Measurements from ENCODE around the gene CNTN6. TPM values are rescaled to one million over a fixed set of nuclear protein-coding genes. Genes with fewer than 3 reads are reported as not detected.
A peak's percentile ranks its signal among the peaks of the same experiment; 100 is the strongest.

CNTN6 gene
- total RNA-seq, 2 donors from 2014 or later = not detected

DNA sequence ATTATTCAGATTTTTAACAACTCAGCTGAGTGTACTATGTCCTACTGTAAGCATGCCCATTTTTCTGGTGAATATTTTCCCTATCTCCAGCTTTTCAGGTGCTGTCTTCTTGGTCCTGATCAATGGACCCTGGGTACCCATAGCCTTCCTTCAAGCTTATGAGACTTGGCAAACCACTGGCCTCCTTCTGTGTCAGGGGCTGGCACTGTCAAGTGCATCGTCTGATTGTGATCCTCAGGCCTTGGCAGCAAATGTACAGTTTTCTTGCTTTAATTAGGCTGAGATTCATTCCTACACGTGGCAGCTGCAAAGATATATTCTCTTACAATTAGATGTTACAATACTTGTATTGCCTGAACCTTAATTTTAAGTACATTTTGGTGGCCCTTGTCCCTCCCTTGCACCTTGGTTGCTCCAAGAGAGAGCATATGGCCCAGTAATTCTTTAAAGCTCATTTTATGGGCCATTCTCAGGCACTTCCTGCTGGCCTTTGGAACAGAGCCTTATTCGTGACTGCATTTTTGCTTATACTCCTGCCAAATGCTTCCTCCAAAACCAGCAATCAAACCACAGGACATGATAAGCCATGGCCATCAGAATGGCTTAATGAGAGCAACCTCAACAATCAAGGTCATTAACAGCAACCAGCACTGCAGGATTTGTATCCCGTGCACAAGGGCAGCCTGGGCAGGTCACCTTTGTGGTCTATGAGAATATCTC is 179.9 kb downstream of the CNTN6 start:
- WGBS, 2 donors = 45 to 51% methylated on average over 4 of the region's 4 CpGs
- Histone ChIP-seq H3K4me3 (no peak overlapping the region), H3K4me1 (no peaks in the 10 kb centered on the region), H3K36me3 (replicated peaks in 1 of 2; ENCODE audit: insufficient read depth in 1 of 2, low read depth in 2 of 2) (no peaks in the 10 kb centered on the region), H3K27ac (no peak overlapping the region), H3K27me3 (no peaks in the 10 kb centered on the region), H3K9me3 (no peaks in the 10 kb centered on the region)
- intact Hi-C loops (cut with DNase I) = no loop called here
- TF ChIP-seq POLR2A (IDR thresholded peaks at IDR 0.05) = no peak
- TF ChIP-seq, protein P1, sequence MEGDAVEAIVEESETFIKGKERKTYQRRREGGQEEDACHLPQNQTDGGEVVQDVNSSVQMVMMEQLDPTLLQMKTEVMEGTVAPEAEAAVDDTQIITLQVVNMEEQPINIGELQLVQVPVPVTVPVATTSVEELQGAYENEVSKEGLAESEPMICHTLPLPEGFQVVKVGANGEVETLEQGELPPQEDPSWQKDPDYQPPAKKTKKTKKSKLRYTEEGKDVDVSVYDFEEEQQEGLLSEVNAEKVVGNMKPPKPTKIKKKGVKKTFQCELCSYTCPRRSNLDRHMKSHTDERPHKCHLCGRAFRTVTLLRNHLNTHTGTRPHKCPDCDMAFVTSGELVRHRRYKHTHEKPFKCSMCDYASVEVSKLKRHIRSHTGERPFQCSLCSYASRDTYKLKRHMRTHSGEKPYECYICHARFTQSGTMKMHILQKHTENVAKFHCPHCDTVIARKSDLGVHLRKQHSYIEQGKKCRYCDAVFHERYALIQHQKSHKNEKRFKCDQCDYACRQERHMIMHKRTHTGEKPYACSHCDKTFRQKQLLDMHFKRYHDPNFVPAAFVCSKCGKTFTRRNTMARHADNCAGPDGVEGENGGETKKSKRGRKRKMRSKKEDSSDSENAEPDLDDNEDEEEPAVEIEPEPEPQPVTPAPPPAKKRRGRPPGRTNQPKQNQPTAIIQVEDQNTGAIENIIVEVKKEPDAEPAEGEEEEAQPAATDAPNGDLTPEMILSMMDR (IDR thresholded peaks at IDR 0.05) = no peak
- no peak for ATAC-seq
- DNase-seq = no peak

DNA sequence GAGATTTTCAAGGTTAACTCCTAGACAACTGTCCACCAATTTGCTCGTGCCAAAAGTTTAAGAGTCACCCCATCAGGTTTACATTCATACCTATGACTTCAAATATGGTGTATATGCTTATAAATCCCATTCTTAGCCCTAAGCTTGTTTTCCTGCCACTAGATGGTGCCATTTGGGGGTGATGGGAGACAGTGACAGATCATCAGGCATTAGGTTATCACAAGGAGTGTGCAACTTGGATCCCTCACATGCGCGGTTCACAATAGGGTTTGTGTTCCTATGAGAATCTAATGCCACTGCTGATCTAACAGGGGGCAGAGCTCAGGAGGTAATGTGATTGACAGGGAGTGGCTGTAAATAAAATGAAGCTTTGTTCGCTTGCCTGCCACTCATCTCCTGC is 182.7 kb downstream of the CNTN6 start:
- Histone ChIP-seq H3K27ac (no peak overlapping the region), H3K36me3 (replicated peaks in 1 of 2; ENCODE audit: insufficient read depth in 1 of 2, low read depth in 2 of 2) (no peaks in the 10 kb centered on the region), H3K9me3 (no peaks in the 10 kb centered on the region), H3K4me3 (no peak overlapping the region), H3K4me1 (no peaks in the 10 kb centered on the region), H3K27me3 (no peaks in the 10 kb centered on the region)
- TF ChIP-seq POLR2A (IDR thresholded peaks at IDR 0.05) = no peak
- TF ChIP-seq, protein P1 (IDR thresholded peaks at IDR 0.05) = peak in 2 of 7 experiments; percentile 19 to 21
- DNase-seq (peak in 1 of 4 donors; percentile 4), ATAC-seq (no peak)
- WGBS, 2 donors = 43% methylated on average over 4 of the region's 4 CpGs
- intact Hi-C loops (cut with DNase I) = no loop called here

DNA sequence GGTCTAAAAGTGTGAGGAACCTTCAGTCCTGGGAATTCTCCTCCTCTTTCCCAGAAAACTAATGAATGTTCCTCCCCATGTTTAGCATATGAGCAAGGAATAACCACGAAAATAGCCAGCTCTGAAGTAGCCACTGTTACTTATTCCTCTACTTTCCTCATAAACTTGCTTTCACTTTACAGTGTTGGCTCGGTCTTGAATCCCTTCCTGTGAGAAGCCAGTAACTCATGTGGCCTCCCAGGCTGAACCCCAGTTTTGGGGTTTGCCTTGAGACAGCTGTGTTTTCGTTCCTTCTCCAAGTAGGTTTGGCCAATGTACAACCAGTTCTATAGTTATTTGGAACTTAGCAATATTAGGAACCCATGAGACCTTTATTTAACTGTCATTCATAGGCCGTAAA is 195.0 kb downstream of the CNTN6 start:
- DNase-seq = no peak
- Histone ChIP-seq H3K27me3 (no peaks in the 10 kb centered on the region), H3K4me3 (no peak overlapping the region), H3K27ac (no peak overlapping the region), H3K36me3 (replicated peaks in 1 of 2; ENCODE audit: insufficient read depth in 1 of 2, low read depth in 2 of 2) (no peaks in the 10 kb centered on the region), H3K9me3 (no peaks in the 10 kb centered on the region), H3K4me1 (no peaks in the 10 kb centered on the region)
- no peak for ATAC-seq
- TF ChIP-seq POLR2A (IDR thresholded peaks at IDR 0.05) = no peak
- TF ChIP-seq, protein P1 (IDR thresholded peaks at IDR 0.05) = no peak
- intact Hi-C loops (cut with DNase I) = no loop called here
- 48 to 57% methylated on average over 4 of the region's 4 CpGs for WGBS, 2 donors

DNA sequence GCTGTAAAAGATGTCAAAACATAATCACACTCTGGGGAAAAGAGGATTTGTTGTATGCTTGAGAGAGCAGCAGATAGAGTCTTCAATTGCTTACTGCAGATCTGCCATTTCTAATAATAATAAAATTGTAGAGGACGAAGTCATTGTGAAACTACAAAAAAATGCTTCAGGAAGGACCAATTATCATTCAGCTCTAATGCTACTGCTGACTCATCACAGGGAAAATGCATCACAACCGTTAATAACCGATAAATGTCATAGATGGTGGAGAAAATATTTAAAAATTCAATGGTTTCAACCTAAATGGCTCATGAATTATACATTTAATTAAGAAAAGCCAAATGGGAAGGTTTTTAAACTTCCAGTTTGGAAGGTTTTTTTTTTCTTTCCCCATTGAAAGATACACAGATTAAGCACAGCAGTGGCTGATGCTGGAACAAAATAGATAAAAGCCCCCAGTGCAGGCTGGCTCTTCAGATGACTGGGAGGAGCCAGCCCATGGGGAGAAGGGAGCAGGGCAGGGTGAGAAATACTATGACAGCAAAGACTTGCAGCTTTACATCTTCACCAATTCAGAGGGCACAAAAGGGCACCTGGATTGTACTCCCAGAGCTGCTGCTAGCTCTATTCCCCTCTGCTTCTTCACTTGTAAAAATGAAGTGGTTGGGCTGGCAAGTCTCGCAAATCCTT is 196.1 kb downstream of the CNTN6 start:
- H3K9me3 ChIP-seq = no peaks in the 10 kb centered on the region

DNA sequence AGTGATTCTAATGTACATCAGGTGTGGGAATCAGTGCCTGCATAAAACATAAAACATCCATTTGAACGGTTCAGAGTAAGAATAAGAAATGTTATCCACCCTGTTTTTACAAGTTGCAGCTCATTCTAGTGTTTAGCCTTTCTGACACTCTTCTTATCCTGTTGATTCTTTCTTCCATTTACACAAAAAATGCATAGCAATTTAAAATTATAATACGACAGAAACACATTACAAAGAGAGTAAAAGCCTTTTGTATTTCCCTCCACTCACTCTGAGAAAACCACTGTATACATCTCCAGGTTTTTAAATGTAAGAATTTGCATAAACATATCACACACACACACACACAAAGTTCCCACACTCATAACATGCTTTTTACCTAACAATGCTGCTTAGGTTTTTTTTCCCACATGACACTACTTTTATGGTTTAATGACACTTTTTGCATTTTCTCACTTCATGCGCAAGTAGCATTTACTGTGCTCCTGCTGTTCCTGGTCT is 199.8 kb downstream of the CNTN6 start:
- intact Hi-C loops (cut with DNase I) = no loop called here
- ATAC-seq = no peak

More for the DNA sequence above, 196.1 kb downstream of the CNTN6 start:
- ATAC-seq (no peak), DNase-seq (no peak)
- H3K4me3 ChIP-seq = no peak overlapping the region
- H3K4me1 ChIP-seq = no peaks in the 10 kb centered on the region
- intact Hi-C loops (cut with DNase I) = no loop called here
- no peak for TF ChIP-seq POLR2A (IDR thresholded peaks at IDR 0.05)
- no peaks in the 10 kb centered on the region for H3K27me3 ChIP-seq
- H3K27ac ChIP-seq = no peak overlapping the region
- H3K36me3 ChIP-seq (replicated peaks in 1 of 2; ENCODE audit: insufficient read depth in 1 of 2, low read depth in 2 of 2) = no peaks in the 10 kb centered on the region
- 57 to 66% methylated on average over 4 of the region's 4 CpGs for WGBS, 2 donors

More for the DNA sequence above, 199.8 kb downstream of the CNTN6 start:
- DNase-seq = no peak
- H3K4me1 ChIP-seq = no peaks in the 10 kb centered on the region
- H3K36me3 ChIP-seq (replicated peaks in 1 of 2; ENCODE audit: insufficient read depth in 1 of 2, low read depth in 2 of 2) = no peaks in the 10 kb centered on the region
- no peak for TF ChIP-seq POLR2A (IDR thresholded peaks at IDR 0.05)
- TF ChIP-seq, protein P1 (IDR thresholded peaks at IDR 0.05) = no peak
- no peak overlapping the region for H3K4me3 ChIP-seq
- H3K9me3 ChIP-seq = no peaks in the 10 kb centered on the region
- H3K27me3 ChIP-seq = no peaks in the 10 kb centered on the region
- WGBS, 2 donors = 48 to 50% methylated on average over 3 of the region's 3 CpGs
- H3K27ac ChIP-seq = no peak overlapping the region

Measured in body of pancreas (tissue), 4 donors.